Trophoblast cell (in vitro differentiated cells and primary cell): ENCODE results near the gene PPP2R2D.

Experiments used
- DNase-seq, 2 donors: peaks; one replicate each; pipeline ENCODE4 v3.0.0-alpha.2; 2016
- H2AFZ ChIP-seq: 2 replicates; pipeline ENCODE4 v1.6.1; 2013; ENCODE audit warnings: low read length, moderate library complexity, mild to moderate bottlenecking; ENCODE audit not compliant: insufficient read depth, poor library complexity
- H2AK5ac ChIP-seq: 2 replicates; pipeline ENCODE4 v1.6.1; 2013; ENCODE audit warnings: mild to moderate bottlenecking, low read length
- H2BK120ac ChIP-seq: 2 replicates; pipeline ENCODE4 v1.6.1; 2013; ENCODE audit warnings: low read length, mild to moderate bottlenecking, moderate library complexity; ENCODE audit not compliant: insufficient read depth, poor library complexity
- H2BK12ac ChIP-seq: 2 replicates; pipeline ENCODE4 v1.6.1; 2013; ENCODE audit warnings: mild to moderate bottlenecking, low read length, moderate library complexity
- H2BK5ac ChIP-seq: 2 replicates; pipeline ENCODE4 v1.6.1; 2013; ENCODE audit warnings: low read length, low read depth, moderate library complexity, mild to moderate bottlenecking; ENCODE audit not compliant: poor library complexity
- H3K14ac ChIP-seq: 2 replicates; pipeline ENCODE4 v1.6.1; 2013; ENCODE audit warnings: mild to moderate bottlenecking, low read length
- H3K18ac ChIP-seq: 2 replicates; pipeline ENCODE4 v1.6.1; 2013; ENCODE audit warnings: mild to moderate bottlenecking, low read length
- H3K23ac ChIP-seq: 2 replicates; pipeline ENCODE4 v1.6.1; 2013; ENCODE audit warnings: low read length
- H3K27ac ChIP-seq: 2 replicates; pipeline ENCODE4 v1.5.1; 2013; ENCODE audit warnings: low read depth, mild to moderate bottlenecking, inconsistent platforms, low read length, moderate library complexity
- H3K27me3 ChIP-seq: 2 replicates; pipeline ENCODE4 v1.6.1; 2013; ENCODE audit warnings: inconsistent platforms, mild to moderate bottlenecking, low read length, moderate library complexity; ENCODE audit not compliant: insufficient read depth
- H3K36me3 ChIP-seq, 2 experiments: 1 replicate in 1 of 2; 2 replicates in 1 of 2; pipeline ENCODE4 v1.6.1; 2013; ENCODE audit warnings: low read length in 2 of 2, mild to moderate bottlenecking in 2 of 2, moderate library complexity in 1 of 2; ENCODE audit not compliant: insufficient read depth in 2 of 2, control insufficient read depth in 1 of 2
- H3K4ac ChIP-seq: 2 replicates; pipeline ENCODE4 v1.6.1; 2013; ENCODE audit warnings: low read depth, mild to moderate bottlenecking, low read length, moderate library complexity
- H3K4me1 ChIP-seq, 2 experiments: 1 replicate in 1 of 2; 2 replicates in 1 of 2; pipeline ENCODE4 v1.6.1; 2013; ENCODE audit warnings: low read length in 2 of 2, mild to moderate bottlenecking in 2 of 2, moderate library complexity in 1 of 2; ENCODE audit not compliant: insufficient read depth in 2 of 2, control insufficient read depth in 1 of 2
- H3K4me2 ChIP-seq: 2 replicates; pipeline ENCODE4 v1.6.1; 2013; ENCODE audit warnings: inconsistent platforms, mild to moderate bottlenecking, low read length, moderate library complexity
- H3K4me3 ChIP-seq: 2 replicates; pipeline ENCODE4 v1.5.1; 2013; ENCODE audit warnings: mild to moderate bottlenecking, low read depth, low read length, inconsistent platforms
- H3K79me1 ChIP-seq: one replicate; pipeline ENCODE4 v1.6.1; 2013; ENCODE audit warnings: low read length
- H3K79me2 ChIP-seq: 2 replicates; pipeline ENCODE4 v1.6.1; 2013; ENCODE audit warnings: low read length, mild to moderate bottlenecking; ENCODE audit not compliant: control insufficient read depth, insufficient read depth, poor library complexity
- H3K9ac ChIP-seq: 2 replicates; pipeline ENCODE4 v1.6.1; 2013; ENCODE audit warnings: mild to moderate bottlenecking, low read length
- H3K9me3 ChIP-seq: 2 replicates; pipeline ENCODE4 v1.6.1; 2013; ENCODE audit warnings: low read depth, mild to moderate bottlenecking, control low read depth, inconsistent platforms, low read length; ENCODE audit not compliant: insufficient read depth
- H4K12ac ChIP-seq: 2 replicates; pipeline ENCODE4 v1.6.1; 2013; ENCODE audit warnings: low read depth, mild to moderate bottlenecking, low read length, moderate library complexity
- H4K8ac ChIP-seq: 2 replicates; pipeline ENCODE4 v1.6.1; 2013; ENCODE audit warnings: low read depth, mild to moderate bottlenecking, low read length, moderate library complexity
- H4K91ac ChIP-seq: one replicate; pipeline ENCODE4 v1.6.1; 2013; ENCODE audit warnings: low read depth, mild to moderate bottlenecking, low read length, moderate library complexity
- WGBS: extraction: QIAGEN DNeasy Blood & Tissue Kit; methylation state at CpG from one replicate; pipeline ENCODE4 v1.1.7; 2013; ENCODE audit warnings: missing lambda C conversion rate; ENCODE audit not compliant: insufficient read length, insufficient coverage; ENCODE audit errors: extremely low coverage; 5-methylcytosine and 5-hydroxymethylcytosine counted together

PPP2R2D gene

GRCh38 chr10:131857156-131858117, 43.4 kb upstream of the PPP2R2D start:
- H3K79me2 ChIP-seq = no peaks in the 10 kb centered on the region
- no peak overlapping the region for H2BK120ac ChIP-seq
- H3K4ac ChIP-seq = no peak overlapping the region
- no peak overlapping the region for H3K23ac ChIP-seq
- H3K36me3 ChIP-seq = no peaks in the 10 kb centered on the region
- H3K9ac ChIP-seq = no peak overlapping the region
- no CpG with 5 or more reads among the region's 33 CpGs for WGBS
- H3K79me1 ChIP-seq = no peaks in the 10 kb centered on the region
- H4K12ac ChIP-seq = no peak overlapping the region
- H3K27me3 ChIP-seq = no peaks in the 10 kb centered on the region
- H3K4me2 ChIP-seq = no peak overlapping the region
- no peak overlapping the region for H3K18ac ChIP-seq
- H3K14ac ChIP-seq = no peak overlapping the region
- H4K8ac ChIP-seq = no peak overlapping the region
- no peak overlapping the region for H2AFZ ChIP-seq
- no peak overlapping the region for H2AK5ac ChIP-seq
- H3K4me3 ChIP-seq = no peak overlapping the region
- H3K27ac ChIP-seq = no peak overlapping the region
- no peak overlapping the region for H2BK5ac ChIP-seq
- H2BK12ac ChIP-seq = no peak overlapping the region
- no peaks in the 10 kb centered on the region for H3K9me3 ChIP-seq
- no peak overlapping the region for H4K91ac ChIP-seq
- DNase-seq = no peak
- no peaks in the 10 kb centered on the region for H3K4me1 ChIP-seq

- Histone ChIP-seq H2AK5ac (no peak overlapping the region), H4K8ac (no peak overlapping the region), H3K79me1 (no peaks in the 10 kb centered on the region), H3K18ac (no peak overlapping the region), H3K79me2 (no peaks in the 10 kb centered on the region), H4K12ac (no peak overlapping the region), H2AFZ (no peak overlapping the region), H3K4ac (no peak overlapping the region), H3K4me3 (no peak overlapping the region), H2BK120ac (no peak overlapping the region), H3K9ac (no peak overlapping the region), H3K14ac (no peak overlapping the region), H2BK12ac (no peak overlapping the region), H2BK5ac (no peak overlapping the region), H3K23ac (no peak overlapping the region), H3K36me3 (no peaks in the 10 kb centered on the region), H3K27ac (no peak overlapping the region), H3K4me1 (no peaks in the 10 kb centered on the region), H3K27me3 (no peaks in the 10 kb centered on the region), H3K9me3 (no peaks in the 10 kb centered on the region), H4K91ac (no peak overlapping the region), H3K4me2 (no peak overlapping the region)
- WGBS = no CpG with 5 or more reads among the region's 11 CpGs
- no peak for DNase-seq
Observed at GRCh38 chr10:131858118-131858515, 42.7 kb upstream of the PPP2R2D start.

- H2BK5ac ChIP-seq = no peak overlapping the region
- no peak overlapping the region for H3K14ac ChIP-seq
- no peak overlapping the region for H2AK5ac ChIP-seq
- H3K23ac ChIP-seq = no peak overlapping the region
- H3K18ac ChIP-seq = no peak overlapping the region
- WGBS = no CpG with 5 or more reads among the region's 35 CpGs
- no peak for DNase-seq
- H4K12ac ChIP-seq = no peak overlapping the region
- no peak overlapping the region for H3K9ac ChIP-seq
- H2BK120ac ChIP-seq = no peak overlapping the region
- no peaks in the 10 kb centered on the region for H3K36me3 ChIP-seq
- H4K8ac ChIP-seq = no peak overlapping the region
- H2AFZ ChIP-seq = no peak overlapping the region
- H4K91ac ChIP-seq = no peak overlapping the region
- no peaks in the 10 kb centered on the region for H3K79me1 ChIP-seq
- no peak overlapping the region for H3K4me2 ChIP-seq
- H3K4ac ChIP-seq = no peak overlapping the region
- no peaks in the 10 kb centered on the region for H3K4me1 ChIP-seq
- no peak overlapping the region for H2BK12ac ChIP-seq
- H3K27me3 ChIP-seq = no peaks in the 10 kb centered on the region
- H3K27ac ChIP-seq = no peak overlapping the region
- no peaks in the 10 kb centered on the region for H3K79me2 ChIP-seq
- no peak overlapping the region for H3K4me3 ChIP-seq
- no peaks in the 10 kb centered on the region for H3K9me3 ChIP-seq
Observed at GRCh38 chr10:131858583-131859340, 42.0 kb upstream of the PPP2R2D start.

- H3K14ac ChIP-seq = no peak overlapping the region
- no peak overlapping the region for H3K27ac ChIP-seq
Observed at GRCh38 chr10:131859341-131860020, 41.3 kb upstream of the PPP2R2D start.

More at GRCh38 chr10:131859341-131860020, 41.3 kb upstream of the PPP2R2D start:
- no peaks in the 10 kb centered on the region for H3K9me3 ChIP-seq
- no peak for DNase-seq
- no peak overlapping the region for H4K8ac ChIP-seq
- H3K79me1 ChIP-seq = no peaks in the 10 kb centered on the region
- H3K4me1 ChIP-seq = no peaks in the 10 kb centered on the region
- no peaks in the 10 kb centered on the region for H3K27me3 ChIP-seq
- WGBS = no CpG with 5 or more reads among the region's 9 CpGs
- no peak overlapping the region for H2AFZ ChIP-seq
- H3K9ac ChIP-seq = no peak overlapping the region
- H3K36me3 ChIP-seq = no peaks in the 10 kb centered on the region
- H3K23ac ChIP-seq = no peak overlapping the region
- no peak overlapping the region for H4K91ac ChIP-seq
- no peak overlapping the region for H2BK12ac ChIP-seq
- H3K18ac ChIP-seq = no peak overlapping the region
- H3K4ac ChIP-seq = no peak overlapping the region
- no peak overlapping the region for H4K12ac ChIP-seq
- no peak overlapping the region for H2AK5ac ChIP-seq
- no peak overlapping the region for H2BK5ac ChIP-seq
- no peaks in the 10 kb centered on the region for H3K79me2 ChIP-seq
- no peak overlapping the region for H3K4me3 ChIP-seq
- no peak overlapping the region for H3K4me2 ChIP-seq
- H2BK120ac ChIP-seq = no peak overlapping the region
